SK-N-DZ (cell line): ENCODE results near the gene TMEM260.
"Not testable (repeated sequence)": the region's sequence is repeated elsewhere in the genome, so short reads cannot be mapped to it uniquely, and the experiment has no call there.

ENCODE experiments used
- DNase-seq: peaks from one replicate; pipeline ENCODE4 v3.0.0-alpha.2; 2015; ENCODE audit warnings: low spot score

The TMEM260 gene

GRCh38 chr14:56676042-56676441, 96.4 kb downstream of the TMEM260 start:
- no peak for DNase-seq

- no peak for DNase-seq
These were observed 99.2 kb downstream of the TMEM260 start for GRCh38 chr14:56678838-56679237.

GRCh38 chr14:56686416-56686815, 106.8 kb downstream of the TMEM260 start:
- no peak for DNase-seq

GRCh38 chr14:56687123-56687522, 107.5 kb downstream of the TMEM260 start:
- no peak for DNase-seq

DNA sequence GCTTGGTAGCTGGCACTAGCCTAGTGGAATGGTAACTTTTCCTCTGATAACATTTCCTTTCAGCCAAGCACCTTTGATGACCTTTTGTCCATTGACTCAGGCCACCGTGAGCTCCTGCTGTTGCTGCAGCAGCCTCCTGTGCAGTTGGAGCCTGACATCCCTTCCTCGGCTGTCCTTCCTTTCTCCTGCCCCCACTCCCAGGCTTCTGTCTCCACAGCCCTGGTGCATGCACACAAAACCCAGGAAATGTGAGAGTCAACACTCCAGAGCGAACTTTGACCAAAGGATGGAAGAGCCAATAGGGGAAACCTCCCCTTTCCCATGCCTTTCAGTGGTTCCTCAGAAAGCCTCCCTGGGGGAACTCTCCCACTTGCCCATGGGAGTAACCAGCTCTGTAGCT, 115.0 kb downstream of the TMEM260 start:
- DNase-seq, result no peak

DNA sequence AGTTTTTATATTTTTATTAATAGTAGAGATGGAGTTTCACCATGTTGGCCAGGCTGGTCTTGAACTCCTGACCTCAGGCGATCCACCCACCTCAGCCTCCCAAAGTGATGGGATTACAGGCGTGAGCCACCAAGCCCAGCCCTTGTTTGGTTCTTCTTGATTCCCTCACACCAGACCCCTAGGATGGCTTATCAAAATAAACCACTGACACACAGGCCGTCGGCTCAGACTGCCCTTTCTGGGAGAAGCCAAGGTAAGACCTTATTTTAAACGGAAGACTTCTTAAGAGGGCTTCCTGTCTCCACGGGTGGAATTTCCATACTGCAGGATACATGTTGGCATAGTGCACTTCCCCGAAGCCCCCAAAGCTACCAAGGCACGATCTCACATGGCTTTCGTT, 115.6 kb downstream of the TMEM260 start:
- DNase-seq, result not testable (repeated sequence)
